HPDE6-E6E7 (cell line): ENCODE measurements around the gene PAAF1.
"Not testable (repeated sequence)": the region's sequence is repeated elsewhere in the genome, so short reads cannot be mapped to it uniquely, and the experiment has no call there.

Source experiments
- DNase-seq: peaks from one replicate; pipeline ENCODE4 v3.0.0; 2011; ENCODE audit warnings: missing footprints; ENCODE audit errors: extremely low spot score

The PAAF1 gene

GRCh38 chr11:73880449-73880848 lies 3.6 kb downstream of the PAAF1 start:
- DNase-seq: not testable (repeated sequence)

GRCh38 chr11:73883856-73884255 lies 7.1 kb downstream of the PAAF1 start:
- DNase-seq: no peak

- no peak for DNase-seq
These were observed 11.4 kb downstream of the PAAF1 start for GRCh38 chr11:73888244-73888643.

GRCh38 chr11:73889019-73889418 lies 12.2 kb downstream of the PAAF1 start:
- peak; percentile 44 for DNase-seq

- no peak for DNase-seq
These were observed 12.7 kb downstream of the PAAF1 start for GRCh38 chr11:73889536-73889935.

- no peak for DNase-seq
These were observed 16.2 kb downstream of the PAAF1 start for GRCh38 chr11:73893041-73893440.

- no peak for DNase-seq
These were observed 18.0 kb downstream of the PAAF1 start for GRCh38 chr11:73894725-73895335.

- DNase-seq: no peak
These were observed 25.5 kb downstream of the PAAF1 start for GRCh38 chr11:73902303-73902702.

- DNase-seq: peak; percentile 83
These were observed 30.4 kb downstream of the PAAF1 start for GRCh38 chr11:73907191-73907590.

- DNase-seq: no peak
These were observed 35.2 kb downstream of the PAAF1 start for GRCh38 chr11:73912026-73912425.

- DNase-seq: no peak
These were observed 36.7 kb downstream of the PAAF1 start for GRCh38 chr11:73913472-73913871.

- DNase-seq: no peak
These were observed 37.5 kb downstream of the PAAF1 start for GRCh38 chr11:73914284-73914683.

GRCh38 chr11:73916435-73916834 lies 39.6 kb downstream of the PAAF1 start:
- no peak for DNase-seq

- DNase-seq: no peak
These were observed 44.4 kb downstream of the PAAF1 start for GRCh38 chr11:73921180-73921579.

GRCh38 chr11:73929388-73929787 lies 52.6 kb downstream of the PAAF1 start:
- no peak for DNase-seq

- peak; percentile 35 for DNase-seq
These were observed 54.3 kb downstream of the PAAF1 start for GRCh38 chr11:73931039-73931645.

- DNase-seq: no peak
These were observed 55.2 kb downstream of the PAAF1 start for GRCh38 chr11:73931951-73932350.

GRCh38 chr11:73932781-73933180 lies 56.0 kb downstream of the PAAF1 start:
- no peak for DNase-seq

- DNase-seq: not testable (repeated sequence)
These were observed 59.2 kb downstream of the PAAF1 start for GRCh38 chr11:73936047-73936446.

- no peak for DNase-seq
These were observed 62.3 kb downstream of the PAAF1 start for GRCh38 chr11:73939096-73939495.

GRCh38 chr11:73940801-73941570 lies 64.2 kb downstream of the PAAF1 start:
- no peak for DNase-seq

- no peak for DNase-seq
These were observed 65.2 kb downstream of the PAAF1 start for GRCh38 chr11:73942010-73942409.

GRCh38 chr11:73944085-73944484 lies 67.3 kb downstream of the PAAF1 start:
- no peak for DNase-seq
